K562 (cell line): ENCODE measurements around the gene LSM12. TPM values are rescaled to one million over a fixed set of nuclear protein-coding genes. Genes with fewer than 3 reads are reported as not detected.

ENCODE experiments used
- BRF1 ChIP-seq: IDR thresholded peaks from 3 replicates; pipeline ENCODE4 v1.6.1; 2011; ENCODE audit warnings: borderline replicate concordance, mild to moderate bottlenecking; ENCODE audit not compliant: insufficient read length; ENCODE audit errors: extremely low read depth
- GABPA ChIP-seq: fragments of 200-800 bp; sonication (Bioruptor generic); conservative IDR thresholded peaks from 2 replicates; pipeline ENCODE4 v1.6.1; 2016; ENCODE audit warnings: low read depth, missing genetic modification characterization, missing compliant biosample characterization
- GABPB2 ChIP-seq: fragments of 250-450 bp; sonication (Bioruptor Pico); conservative IDR thresholded peaks from 2 replicates; pipeline ENCODE4 v1.5.1; 2021; ENCODE audit warnings: mild to moderate bottlenecking
- IFI16 ChIP-seq: fragments of 250-450 bp; sonication (Bioruptor Pico); IDR thresholded peaks from 2 replicates; pipeline ENCODE4 v2.1.2; 2022; ENCODE audit warnings: mild to moderate bottlenecking, inconsistent platforms
- KLF10 ChIP-seq: fragments of 250-450 bp; sonication (Bioruptor Pico); IDR thresholded peaks from 2 replicates; pipeline ENCODE4 v1.6.1; 2021; ENCODE audit warnings: matching md5 sums
- NFE2 ChIP-seq: IDR thresholded peaks from 2 replicates; pipeline ENCODE4 v1.6.1; 2014; ENCODE audit warnings: antibody characterized with exemption, low read depth
- NFIX ChIP-seq: fragments of 250-450 bp; sonication (Bioruptor Pico); IDR thresholded peaks from 2 replicates; pipeline ENCODE4 v1.4.0; 2020; ENCODE audit warnings: low read depth, mild to moderate bottlenecking, moderate library complexity
- SIN3A ChIP-seq, 2 experiments: fragments of 150-350 bp in 1 of 2; IDR thresholded peaks; 2 replicates each; pipeline ENCODE4 v1.6.1; 2011 to 2016; ENCODE audit warnings: borderline replicate concordance in 2 of 2, low read depth in 2 of 2, low read length in 2 of 2, mild to moderate bottlenecking in 2 of 2, moderate library complexity in 2 of 2; ENCODE audit not compliant: control insufficient read depth in 1 of 2
- SLC30A9 ChIP-seq: fragments of 250-450 bp; sonication (Bioruptor Pico); IDR thresholded peaks from 2 replicates; pipeline ENCODE4 v1.8.0; 2022; ENCODE audit warnings: mild to moderate bottlenecking, moderate library complexity
- SNAPC5 ChIP-seq: fragments of 250-450 bp; sonication (Bioruptor Pico); IDR thresholded peaks from 2 replicates; pipeline ENCODE4 v1.8.0; 2021; ENCODE audit warnings: moderate library complexity, mild to moderate bottlenecking, inconsistent platforms
- SREBF2 ChIP-seq: sonication (generic); formaldehyde crosslinking; IDR thresholded peaks from 2 replicates; pipeline ENCODE4 v1.4.0; 2020; ENCODE audit warnings: mild to moderate bottlenecking, missing genetic modification reagents
- TCFL5 ChIP-seq: fragments of 250-450 bp; sonication (Bioruptor Pico); conservative IDR thresholded peaks from 2 replicates; pipeline ENCODE4 v1.6.1; 2021; ENCODE audit warnings: mild to moderate bottlenecking, moderate library complexity, matching md5 sums
- TRIM24 ChIP-seq, 2 experiments: fragments of 450-650 bp; IDR thresholded peaks; 2 replicates each; pipeline ENCODE4 v1.6.1; 2016
- TSHZ1 ChIP-seq: fragments of 250-450 bp; sonication (Bioruptor Pico); IDR thresholded peaks from 2 replicates; pipeline ENCODE4 v1.4.0; 2020; ENCODE audit warnings: mild to moderate bottlenecking, moderate library complexity
- ZBTB8A ChIP-seq: fragments of 450-650 bp; IDR thresholded peaks from 2 replicates; pipeline ENCODE4 v1.6.1; 2018; ENCODE audit warnings: mild to moderate bottlenecking, moderate library complexity; ENCODE audit not compliant: partially characterized antibody
- ZNF143 ChIP-seq: sonication (generic); formaldehyde crosslinking; IDR thresholded peaks from 2 replicates; pipeline ENCODE4 v1.9.0; 2022; ENCODE audit warnings: mild to moderate bottlenecking, missing genetic modification reagents
- ZNF518B ChIP-seq: fragments of 250-450 bp; sonication (Bioruptor Pico); IDR thresholded peaks from 2 replicates; pipeline ENCODE4 v1.5.0; 2021; ENCODE audit warnings: mild to moderate bottlenecking, moderate library complexity
- polyA plus RNA-seq, 8 experiments: library from polyadenylated mRNA; depleted of rRNA in 4 of 8; stranded (reverse) in 5 of 8; unstranded in 3 of 8; fragments of >200 nt; fragmentation: Nextera tagmentation in 2 of 8; fragmentation: Illumina TruSeq in 1 of 8; extraction: Ambion mirVana in 2 of 8; extraction: Trizol in 1 of 8; gene quantifications; 2 replicates each; pipeline versions ENCODE4 v1.2.1 to v1.2.3, GENCODE V29; 2011 to 2014; ENCODE audit warnings: inconsistent platforms in 1 of 8, missing spikeins in 1 of 8
- total RNA-seq, 7 experiments: library from RNA; depleted of rRNA in 6 of 7; stranded (reverse); fragments of >200 nt in 6 of 7; fragmentation: Illumina TruSeq in 2 of 7; extraction: Trizol in 2 of 7; gene quantifications; 2 replicates each; pipeline versions ENCODE4 v1.2.1 to v1.2.3, GENCODE V29; 2011 to 2021; ENCODE audit warnings: low replicate concordance in 1 of 7
- TF ChIP-seq, protein P1 (sequence below): fragments of 250-450 bp; sonication (Bioruptor Pico); IDR thresholded peaks from 2 replicates; pipeline ENCODE4 v1.8.0; 2021; ENCODE audit warnings: moderate library complexity, mild to moderate bottlenecking, inconsistent platforms
- TF ChIP-seq, protein P2 (sequence below): fragments of 250-450 bp; sonication (Bioruptor Pico); IDR thresholded peaks from 2 replicates; pipeline ENCODE4 v1.4.0; 2020; ENCODE audit warnings: mild to moderate bottlenecking, moderate library complexity

Gene LSM12
- total and polyA plus RNA-seq, 9 of the 15 experiments (the other 6 are each of a cell fraction or from before 2014, with no cell fraction given): 53.0 to 258 (median 89.3) TPM

DNA sequence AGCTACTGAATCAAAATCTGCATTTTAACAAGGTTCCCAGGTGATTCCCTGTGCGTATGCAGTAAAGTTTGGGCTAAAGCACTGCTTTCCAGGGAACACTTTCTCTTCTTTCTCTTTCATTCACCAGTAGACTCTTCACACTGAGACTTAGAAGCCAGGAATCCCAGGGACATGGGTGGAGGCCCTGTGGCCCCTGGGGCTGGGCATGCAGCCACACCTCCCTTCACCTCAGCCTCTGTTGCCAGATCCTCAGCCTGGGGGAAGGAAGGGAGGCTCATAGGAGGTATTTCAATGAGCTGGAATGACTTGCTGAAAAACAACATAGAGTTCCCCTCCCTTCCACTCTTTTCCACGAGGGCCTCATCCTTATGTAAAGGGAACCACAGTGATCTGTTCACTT is 5.3 kb upstream of the LSM12 start (continued):
- no peak for TF ChIP-seq TSHZ1 (CRISPR knock-in tag)
- no peak for TF ChIP-seq GABPB2 (CRISPR knock-in tag)
- TF ChIP-seq NFIX: no peak
- no peak for TF ChIP-seq TRIM24 (IDR thresholded peaks at IDR 0.05)
- TF ChIP-seq GABPA (tag): no peak
- no peak for TF ChIP-seq SLC30A9 (CRISPR knock-in tag)
- no peak for TF ChIP-seq KLF10 (CRISPR knock-in tag)
- no peak for TF ChIP-seq ZNF143 (CRISPR knock-in tag)
- TF ChIP-seq, protein P1, sequence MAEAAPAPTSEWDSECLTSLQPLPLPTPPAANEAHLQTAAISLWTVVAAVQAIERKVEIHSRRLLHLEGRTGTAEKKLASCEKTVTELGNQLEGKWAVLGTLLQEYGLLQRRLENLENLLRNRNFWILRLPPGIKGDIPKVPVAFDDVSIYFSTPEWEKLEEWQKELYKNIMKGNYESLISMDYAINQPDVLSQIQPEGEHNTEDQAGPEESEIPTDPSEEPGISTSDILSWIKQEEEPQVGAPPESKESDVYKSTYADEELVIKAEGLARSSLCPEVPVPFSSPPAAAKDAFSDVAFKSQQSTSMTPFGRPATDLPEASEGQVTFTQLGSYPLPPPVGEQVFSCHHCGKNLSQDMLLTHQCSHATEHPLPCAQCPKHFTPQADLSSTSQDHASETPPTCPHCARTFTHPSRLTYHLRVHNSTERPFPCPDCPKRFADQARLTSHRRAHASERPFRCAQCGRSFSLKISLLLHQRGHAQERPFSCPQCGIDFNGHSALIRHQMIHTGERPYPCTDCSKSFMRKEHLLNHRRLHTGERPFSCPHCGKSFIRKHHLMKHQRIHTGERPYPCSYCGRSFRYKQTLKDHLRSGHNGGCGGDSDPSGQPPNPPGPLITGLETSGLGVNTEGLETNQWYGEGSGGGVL: no peak
- TF ChIP-seq, protein P2, sequence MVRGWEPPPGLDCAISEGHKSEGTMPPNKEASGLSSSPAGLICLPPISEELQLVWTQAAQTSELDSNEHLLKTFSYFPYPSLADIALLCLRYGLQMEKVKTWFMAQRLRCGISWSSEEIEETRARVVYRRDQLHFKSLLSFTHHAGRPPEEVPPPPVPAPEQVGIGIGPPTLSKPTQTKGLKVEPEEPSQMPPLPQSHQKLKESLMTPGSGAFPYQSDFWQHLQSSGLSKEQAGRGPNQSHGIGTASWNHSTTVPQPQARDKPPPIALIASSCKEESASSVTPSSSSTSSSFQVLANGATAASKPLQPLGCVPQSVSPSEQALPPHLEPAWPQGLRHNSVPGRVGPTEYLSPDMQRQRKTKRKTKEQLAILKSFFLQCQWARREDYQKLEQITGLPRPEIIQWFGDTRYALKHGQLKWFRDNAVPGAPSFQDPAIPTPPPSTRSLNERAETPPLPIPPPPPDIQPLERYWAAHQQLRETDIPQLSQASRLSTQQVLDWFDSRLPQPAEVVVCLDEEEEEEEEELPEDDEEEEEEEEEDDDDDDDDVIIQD (CRISPR knock-in tag): no peak
- TF ChIP-seq ZBTB8A: no peak
- no peak for TF ChIP-seq TCFL5 (CRISPR knock-in tag)
- no peak for TF ChIP-seq IFI16
- TF ChIP-seq SIN3A (IDR thresholded peaks at IDR 0.05; ENCODE audit: borderline replicate concordance in 2 of 2, control insufficient read depth in 1 of 2, low read depth in 2 of 2, low read length in 2 of 2): peak in 1 of 2 experiments; percentile 46; a peak in 1 of 4 replicates
- TF ChIP-seq BRF1: no peak
- TF ChIP-seq ZNF518B (CRISPR knock-in tag): no peak
- TF ChIP-seq SNAPC5 (CRISPR knock-in tag): no peak
- TF ChIP-seq SREBF2 (CRISPR knock-in tag): no peak
- peak; percentile 65 for TF ChIP-seq NFE2
